GM21723 (cell line): ENCODE measurements around the gene USP48.
"Not testable (repeated sequence)": the region's sequence is repeated elsewhere in the genome, so short reads cannot be mapped to it uniquely, and the experiment has no call there.

Source experiments
- ATAC-seq: cut with Tn5 transposase; IDR thresholded peaks from one replicate; pipeline ENCODE4 v1.9.1; 2021; ENCODE audit warnings: mild to moderate bottlenecking, moderate library complexity; ENCODE audit not compliant: unreplicated experiment

The USP48 gene

GRCh38 chr1:21641076-21641475 lies 141.9 kb downstream of the USP48 start:
- no peak for ATAC-seq

- ATAC-seq = no peak
Measured at GRCh38 chr1:21640653-21641052, 142.3 kb downstream of the USP48 start.

DNA sequence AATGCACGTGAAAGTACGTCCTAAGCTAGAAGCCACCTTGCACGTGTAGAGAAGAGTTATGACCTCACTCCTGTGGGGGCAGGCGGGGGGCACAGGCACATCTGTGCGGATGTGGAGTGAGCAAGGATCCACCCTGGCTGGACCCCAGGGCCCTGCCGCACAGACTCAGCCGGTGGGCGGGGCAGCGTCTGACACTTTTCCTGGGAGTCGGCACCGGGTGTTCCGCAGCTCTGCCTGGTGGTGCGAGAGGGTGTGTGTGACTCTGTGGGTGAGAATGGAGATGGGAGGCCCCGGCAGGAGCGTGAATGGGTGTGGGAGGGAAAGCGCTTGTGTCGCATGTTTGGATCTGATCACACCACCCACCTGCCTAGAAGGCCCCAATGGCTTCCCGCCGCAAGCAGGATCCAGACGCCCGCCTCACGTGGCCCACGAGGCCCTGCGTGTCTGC lies 143.3 kb downstream of the USP48 start:
- ATAC-seq = no peak

- no peak for ATAC-seq
Measured at GRCh38 chr1:21638531-21639341, 144.2 kb downstream of the USP48 start.

DNA sequence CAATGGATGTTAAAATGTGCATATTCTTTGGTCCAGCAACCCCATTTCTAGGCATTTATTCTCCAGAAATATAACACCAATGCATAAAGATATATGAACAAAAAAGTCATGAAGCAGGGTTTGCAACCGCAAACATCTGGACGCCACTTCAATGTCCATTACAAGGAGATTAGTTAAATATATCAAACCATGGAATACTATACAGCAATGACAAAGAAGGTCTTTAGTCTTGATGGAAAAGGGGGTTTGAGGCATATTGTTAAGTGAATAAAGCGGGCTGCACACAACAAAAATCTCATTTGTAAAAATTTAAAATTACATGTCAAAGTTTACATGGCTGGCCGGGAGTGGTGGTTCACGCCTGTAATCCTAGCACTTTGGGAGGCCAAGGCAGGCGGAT lies 145.4 kb downstream of the USP48 start:
- no peak for ATAC-seq

DNA sequence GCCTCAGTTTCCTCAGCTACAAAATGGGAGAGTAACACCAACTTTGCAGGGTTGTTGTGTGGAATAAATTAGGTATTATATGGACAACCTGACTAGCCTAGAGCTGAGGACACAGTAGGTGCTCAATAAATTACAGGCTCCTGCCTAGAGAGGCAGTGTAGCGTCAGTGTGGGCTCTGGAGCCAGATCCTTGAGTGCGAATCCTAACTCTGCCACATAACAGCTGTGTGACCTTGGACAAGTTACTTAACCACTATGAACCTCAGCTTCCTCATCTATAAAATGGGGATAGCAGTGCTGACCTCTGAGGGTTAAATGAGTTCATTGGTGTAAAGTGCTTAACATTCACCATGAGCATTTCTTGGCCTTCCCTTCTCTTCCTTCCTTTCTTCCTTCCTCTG lies 146.9 kb downstream of the USP48 start:
- no peak for ATAC-seq

- ATAC-seq = no peak
Measured at GRCh38 chr1:21634806-21635535, 148.0 kb downstream of the USP48 start.

DNA sequence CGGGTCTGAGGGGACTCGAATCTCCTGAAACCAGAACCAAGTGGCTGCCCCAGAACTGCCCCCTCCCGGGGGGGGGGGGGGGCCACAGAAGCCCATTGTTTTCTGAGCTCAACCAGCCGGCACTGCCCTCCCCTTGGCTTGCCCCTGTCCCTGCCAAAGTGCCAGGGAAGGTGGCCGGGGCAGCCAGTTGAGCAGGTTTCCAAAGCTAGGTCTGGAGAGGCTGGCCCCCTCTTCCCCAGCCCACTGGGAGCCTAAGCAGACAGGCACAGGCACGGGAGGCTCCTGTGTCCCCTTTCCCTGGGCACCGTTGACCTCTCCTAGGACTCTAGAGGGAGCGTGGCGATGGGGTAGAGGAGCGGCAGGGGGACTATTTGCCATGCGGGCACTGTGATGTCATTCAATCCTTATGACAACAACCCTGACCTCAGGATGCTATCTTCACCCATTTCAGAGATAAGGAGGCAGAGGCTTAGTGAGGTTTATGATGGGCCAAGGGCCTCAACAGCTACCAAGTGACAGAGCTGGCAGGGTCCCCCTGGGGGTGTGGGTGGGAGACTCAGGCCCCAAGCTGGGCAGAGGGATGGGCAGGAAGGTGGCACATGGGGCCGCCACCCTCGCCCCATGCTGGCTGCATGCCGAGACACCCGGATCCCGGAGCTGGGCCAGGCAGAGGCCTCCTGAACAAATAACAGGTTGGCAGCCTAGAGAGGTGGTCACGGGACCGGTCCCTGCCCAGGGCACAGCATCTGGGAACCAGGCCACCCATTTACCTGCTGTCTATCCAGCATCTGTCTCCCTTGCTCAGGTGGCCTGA lies 148.8 kb downstream of the USP48 start:
- no peak for ATAC-seq

DNA sequence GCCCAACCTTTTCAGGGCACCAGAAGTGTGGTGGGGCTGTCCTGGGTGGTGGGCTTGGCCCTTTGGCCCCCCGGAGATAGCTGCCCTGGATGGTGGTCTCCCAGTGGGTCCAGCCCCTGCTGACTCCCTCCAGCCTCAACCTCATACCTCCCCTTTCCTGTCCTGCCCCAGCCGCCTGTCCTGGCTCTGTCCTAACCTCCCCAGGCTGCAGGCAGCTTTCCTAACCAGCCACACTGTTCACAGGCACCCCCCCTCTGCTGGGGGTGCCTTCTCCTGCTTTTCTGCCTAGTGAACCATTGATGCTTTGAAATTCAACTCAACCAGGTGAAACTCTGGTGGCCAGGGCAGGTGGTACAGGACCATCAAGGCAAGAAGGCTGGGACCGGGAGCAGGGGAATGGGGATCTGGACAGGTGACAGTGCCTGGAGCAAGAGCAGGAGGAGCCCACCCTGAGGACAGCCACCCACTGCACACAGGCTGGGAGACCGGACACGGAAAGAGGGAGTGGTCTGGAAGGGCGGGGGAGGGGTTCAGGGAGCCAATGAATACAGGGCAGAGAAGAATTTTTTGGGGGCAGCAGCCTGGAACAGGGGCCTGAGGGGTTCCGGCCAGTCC lies 149.7 kb downstream of the USP48 start:
- ATAC-seq = no peak

- ATAC-seq = no peak
Measured at GRCh38 chr1:21631944-21632887, 150.7 kb downstream of the USP48 start.

DNA sequence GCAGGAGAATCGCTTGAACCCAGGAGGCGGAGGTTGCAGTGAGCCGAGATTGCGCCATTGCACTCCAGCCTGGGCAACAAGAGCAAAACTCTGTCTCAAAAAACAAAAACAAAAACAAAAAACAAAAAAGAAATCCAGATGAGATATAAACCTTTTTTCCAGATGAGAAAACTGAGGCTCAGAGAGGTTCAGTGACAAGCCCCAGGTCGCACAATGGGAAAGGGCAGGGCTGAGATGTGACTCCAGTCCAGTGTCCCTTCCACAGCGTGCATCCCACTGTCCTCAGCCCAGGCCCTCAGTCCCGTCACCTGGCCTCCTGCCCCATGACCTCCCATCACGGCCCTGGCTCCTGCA lies 151.4 kb downstream of the USP48 start:
- ATAC-seq = not testable (repeated sequence)

DNA sequence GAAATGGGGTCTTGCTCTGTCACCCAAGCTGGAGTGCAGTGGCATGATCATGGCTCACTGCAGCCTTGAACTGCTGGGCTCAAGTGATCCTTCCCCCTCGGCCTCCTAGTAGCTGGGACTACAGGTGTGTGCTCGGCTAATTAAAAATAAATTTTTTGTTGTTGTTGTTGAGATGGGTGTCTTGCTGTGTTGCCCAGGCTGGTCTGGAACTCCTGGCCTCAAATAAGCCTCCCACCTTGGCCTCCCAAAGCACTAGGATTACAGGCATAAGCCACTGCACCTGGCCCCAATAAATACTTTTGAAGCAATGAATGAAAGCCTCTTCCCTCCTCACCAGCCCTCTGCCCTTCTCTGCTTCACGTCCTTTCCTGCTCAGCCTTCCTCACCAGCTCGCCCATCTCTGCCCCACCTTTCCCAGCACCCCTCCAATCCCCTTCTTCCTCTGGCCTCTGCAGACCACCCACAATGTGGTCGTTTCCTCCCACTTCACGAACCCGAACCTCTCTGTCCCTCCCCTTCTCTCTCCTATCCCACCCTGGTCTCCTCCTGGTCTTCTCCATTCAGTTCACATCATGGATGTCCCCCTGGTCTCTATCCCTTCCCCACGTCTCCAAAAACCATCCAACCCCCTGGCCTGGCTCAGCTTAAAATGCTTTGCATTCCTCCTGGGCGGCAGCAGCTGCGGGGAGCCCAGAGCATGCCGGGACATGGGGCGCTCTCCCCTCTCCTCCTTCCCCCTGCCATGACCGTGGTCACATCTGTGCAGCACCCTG lies 152.2 kb downstream of the USP48 start:
- ATAC-seq = no peak

DNA sequence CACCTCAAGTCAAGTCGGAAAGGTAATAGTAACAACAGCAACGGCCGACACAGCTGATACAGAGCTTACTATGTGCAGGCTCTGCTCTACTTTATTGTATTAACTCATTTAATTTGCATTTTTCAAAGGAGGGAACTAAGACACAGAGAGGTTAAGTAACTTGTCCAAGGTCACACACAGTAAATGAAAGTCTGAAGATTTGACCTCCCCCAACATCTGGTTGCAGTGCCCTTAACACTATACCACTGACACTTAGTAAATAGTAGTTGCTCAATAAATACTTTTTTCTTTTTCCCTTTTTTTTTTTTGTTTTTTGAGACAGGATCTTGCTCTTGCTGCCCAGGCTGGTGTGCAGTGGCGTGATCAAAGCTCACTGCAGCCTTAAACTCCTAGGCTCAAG lies 153.0 kb downstream of the USP48 start:
- no peak for ATAC-seq

- no peak for ATAC-seq
Measured at GRCh38 chr1:21628798-21629393, 154.1 kb downstream of the USP48 start.
